Endometrial microvascular endothelial cells (primary cell): ENCODE data around the gene ACSM2B. TPM values are rescaled to one million over a fixed set of nuclear protein-coding genes. Genes with fewer than 3 reads are reported as not detected.
"Not testable (repeated sequence)": the region's sequence is repeated elsewhere in the genome, so short reads cannot be mapped to it uniquely, and the experiment has no call there.

ENCODE experiments used
- in situ Hi-C: cut with HindIII; loops from 2 replicates; pipeline ENCODE4 v1.10.0; 2017; ENCODE audit warnings: low sequenced_read_pairs, low pct_unique_long_range_greater_than_20kb; ENCODE audit errors: inconsistent ontology term
- total RNA-seq: library from RNA; depleted of rRNA; stranded (reverse); fragments of >200 nt; gene quantifications from one replicate; pipeline ENCODE4 v1.2.3, GENCODE V29; 2015; ENCODE audit errors: inconsistent ontology term

Gene ACSM2B
- total RNA-seq, 1 donor from 2014 or later: not detected

DNA sequence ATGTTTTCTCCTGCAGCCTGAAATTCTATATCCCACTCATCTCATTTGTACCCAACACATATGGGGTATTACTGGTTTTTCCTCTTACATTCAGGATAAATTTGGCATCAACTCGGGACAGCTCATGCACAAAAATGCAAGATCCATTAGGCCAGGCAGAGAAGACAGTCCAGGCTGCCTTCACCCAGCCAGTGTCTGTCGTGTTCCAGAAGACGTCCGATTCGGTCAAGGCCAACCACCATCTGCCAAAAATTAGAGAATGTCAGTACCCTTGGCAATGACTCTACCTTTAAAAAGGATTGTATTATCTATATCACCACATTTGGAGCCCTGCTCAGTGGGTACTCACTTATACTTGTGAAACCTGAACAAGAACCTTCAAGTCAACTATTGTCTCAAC lies 23.3 kb upstream of the ACSM2B start:
- in situ Hi-C loops: not testable (repeated sequence)

DNA sequence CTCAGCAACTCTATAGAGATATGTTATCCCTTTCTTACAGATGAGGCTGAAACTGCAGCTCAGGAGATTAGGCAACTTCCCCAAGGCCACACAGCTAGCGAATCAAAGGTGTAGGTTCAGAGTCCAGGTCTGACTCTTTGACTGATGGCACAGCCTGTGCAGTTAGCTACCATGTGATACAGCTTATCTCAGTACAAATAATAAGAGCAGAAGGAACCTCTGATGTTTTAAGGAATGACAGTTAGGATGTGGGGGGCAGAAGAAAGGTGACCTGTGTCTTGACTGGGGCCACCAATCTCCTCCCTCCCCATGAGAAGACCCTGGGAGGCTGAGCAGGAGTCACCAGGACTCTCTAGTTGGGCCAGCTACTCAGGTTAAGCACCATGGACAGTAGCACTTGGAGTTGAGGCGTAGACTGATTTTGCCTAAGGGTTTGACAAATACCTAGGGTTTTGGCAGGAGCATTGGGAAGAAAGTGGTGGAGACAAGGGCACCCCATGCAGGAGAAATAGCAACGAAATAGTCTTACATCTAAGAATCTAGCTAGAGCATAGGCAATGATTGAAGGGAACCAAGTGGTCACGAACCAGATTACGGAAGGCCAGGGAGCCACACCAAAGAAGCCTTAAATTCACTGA lies 22.8 kb upstream of the ACSM2B start:
- in situ Hi-C loops: no loop called here

DNA sequence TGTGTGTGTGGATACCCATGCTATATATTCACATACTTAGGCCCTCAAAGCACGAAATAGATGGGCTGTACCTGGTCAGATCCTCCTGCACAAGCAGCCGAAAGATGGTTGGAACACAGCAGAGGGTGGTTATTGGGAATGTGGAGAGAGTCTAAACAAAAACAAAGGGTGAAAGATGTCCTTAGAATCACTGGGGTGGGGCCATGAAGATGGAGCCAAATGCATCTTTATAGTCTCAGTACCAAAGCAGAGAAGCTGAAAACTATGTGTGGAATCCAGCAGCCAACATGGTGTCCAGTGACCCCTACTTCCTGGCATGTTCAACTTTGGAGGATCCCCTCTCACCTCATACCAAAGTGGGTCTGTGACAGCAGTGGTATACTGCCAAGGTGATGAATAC lies 19.5 kb upstream of the ACSM2B start:
- in situ Hi-C loops: not testable (repeated sequence)

DNA sequence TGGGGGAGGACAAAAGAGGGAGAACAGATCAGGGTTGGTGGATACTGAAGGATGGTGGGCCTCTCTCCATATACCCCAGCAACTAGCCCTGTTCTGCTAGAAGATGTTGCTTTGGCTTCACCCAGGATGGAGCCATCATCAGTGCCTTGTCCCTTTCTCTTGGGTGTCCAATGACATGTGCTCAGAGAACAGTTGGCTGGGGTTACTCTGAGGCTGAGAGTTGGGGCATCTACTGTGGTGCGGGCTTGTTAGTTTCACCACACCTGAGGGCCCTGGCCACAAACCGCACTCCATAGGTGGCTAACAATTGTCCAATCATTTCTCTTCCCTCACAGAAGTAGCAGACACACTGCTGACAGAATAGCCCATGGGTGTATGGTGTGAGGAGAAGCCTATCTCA lies 18.9 kb upstream of the ACSM2B start:
- in situ Hi-C loops: not testable (repeated sequence)

DNA sequence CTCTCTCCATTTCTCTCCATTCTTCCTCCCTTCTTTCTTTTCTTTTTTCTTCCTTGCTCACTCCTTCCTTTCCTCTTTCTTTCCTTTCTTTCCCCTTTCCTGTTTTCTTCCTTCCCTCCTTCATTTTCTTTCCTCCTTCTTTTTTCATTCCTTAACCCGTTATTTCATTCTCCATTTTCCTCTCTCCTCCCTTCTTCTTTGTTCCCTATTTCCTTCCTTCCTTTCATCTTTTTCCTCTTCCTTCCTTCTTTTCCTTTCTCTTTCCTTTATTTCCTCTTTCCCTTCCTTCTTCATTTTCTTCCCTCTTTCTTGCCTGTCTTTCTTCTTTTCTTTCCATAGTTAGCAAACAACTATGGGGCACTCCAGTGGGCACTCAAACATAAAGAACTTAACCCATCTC lies 16.6 kb upstream of the ACSM2B start:
- in situ Hi-C loops: not testable (repeated sequence)

DNA sequence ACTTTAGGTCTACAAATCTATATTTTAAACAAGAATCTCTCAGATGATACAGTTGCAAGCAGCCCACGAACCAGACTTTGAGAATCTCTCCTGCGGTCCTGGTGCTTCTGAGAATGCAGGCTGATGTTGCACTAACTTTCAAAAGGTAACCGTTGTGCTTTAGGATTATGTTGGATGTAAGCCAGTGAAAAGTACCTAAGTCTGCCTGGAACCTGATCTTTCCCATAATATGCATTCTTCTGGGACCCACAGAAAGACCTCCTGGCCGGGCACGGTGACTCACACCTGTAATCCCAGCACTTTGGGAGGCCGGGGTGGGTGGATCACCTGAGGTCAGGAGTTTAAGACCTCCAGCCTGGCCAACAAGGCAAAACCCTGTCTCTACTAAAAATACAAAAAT lies 13.3 kb upstream of the ACSM2B start:
- in situ Hi-C loops: not testable (repeated sequence)

DNA sequence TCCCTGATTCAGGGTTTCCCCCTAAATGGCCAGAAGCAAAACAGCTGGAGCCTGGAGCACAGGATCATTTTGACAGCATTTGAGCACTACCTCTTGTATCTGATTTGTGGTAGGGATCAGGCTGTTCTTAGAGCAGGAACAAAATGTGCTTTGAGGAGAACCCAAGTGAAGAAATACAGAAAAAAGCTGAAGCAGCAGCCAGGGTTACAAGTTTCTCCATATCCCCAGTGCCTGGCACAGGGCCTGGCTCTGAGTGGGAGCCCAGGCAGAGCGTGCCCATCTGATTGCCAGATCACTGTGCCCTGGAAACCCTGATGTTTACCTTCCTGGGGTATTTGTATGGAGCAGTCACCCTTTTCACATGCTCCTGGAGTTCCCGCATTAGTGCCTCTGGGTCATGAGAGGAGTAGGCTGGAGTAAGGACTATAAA lies 11.5 kb upstream of the ACSM2B start:
- in situ Hi-C loops: not testable (repeated sequence)

DNA sequence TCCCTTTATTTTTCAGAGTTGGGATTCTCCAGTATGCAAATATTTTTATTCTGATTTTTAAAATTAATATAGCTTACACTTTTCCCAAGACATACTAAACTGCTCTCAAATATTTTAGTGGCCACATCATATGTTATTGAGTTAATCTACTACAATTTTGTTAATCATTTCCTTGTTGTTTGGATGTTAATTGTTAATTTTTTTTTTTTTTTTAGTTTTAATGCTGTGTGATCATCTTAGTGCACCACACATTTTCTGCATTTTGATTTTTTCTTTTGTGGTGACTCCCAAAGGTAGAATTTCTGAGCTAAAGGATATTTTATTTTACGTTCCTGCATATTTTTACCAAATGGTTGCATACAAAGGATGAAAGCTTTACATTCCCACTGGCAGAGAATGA lies 10.5 kb upstream of the ACSM2B start:
- in situ Hi-C loops: not testable (repeated sequence)

DNA sequence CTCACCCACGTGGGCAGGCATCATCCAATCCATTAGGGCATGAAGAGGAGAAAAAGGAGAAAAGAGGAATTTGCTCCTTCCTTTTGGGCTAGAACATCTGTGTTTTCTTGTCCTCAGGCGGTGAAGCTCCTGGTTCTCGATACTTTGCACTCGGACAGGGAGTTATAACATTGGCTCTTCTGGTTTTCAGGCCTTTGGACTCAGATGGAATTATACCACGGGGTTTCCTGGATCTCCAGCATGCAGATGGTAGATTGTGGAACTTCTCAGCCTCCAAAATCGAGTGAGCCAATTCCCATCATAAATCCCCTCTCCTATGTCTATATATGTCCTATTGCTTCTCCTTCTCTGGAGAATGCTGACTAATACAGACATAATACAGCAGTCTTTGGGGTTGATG lies 9.9 kb upstream of the ACSM2B start:
- in situ Hi-C loops: not testable (repeated sequence)

DNA sequence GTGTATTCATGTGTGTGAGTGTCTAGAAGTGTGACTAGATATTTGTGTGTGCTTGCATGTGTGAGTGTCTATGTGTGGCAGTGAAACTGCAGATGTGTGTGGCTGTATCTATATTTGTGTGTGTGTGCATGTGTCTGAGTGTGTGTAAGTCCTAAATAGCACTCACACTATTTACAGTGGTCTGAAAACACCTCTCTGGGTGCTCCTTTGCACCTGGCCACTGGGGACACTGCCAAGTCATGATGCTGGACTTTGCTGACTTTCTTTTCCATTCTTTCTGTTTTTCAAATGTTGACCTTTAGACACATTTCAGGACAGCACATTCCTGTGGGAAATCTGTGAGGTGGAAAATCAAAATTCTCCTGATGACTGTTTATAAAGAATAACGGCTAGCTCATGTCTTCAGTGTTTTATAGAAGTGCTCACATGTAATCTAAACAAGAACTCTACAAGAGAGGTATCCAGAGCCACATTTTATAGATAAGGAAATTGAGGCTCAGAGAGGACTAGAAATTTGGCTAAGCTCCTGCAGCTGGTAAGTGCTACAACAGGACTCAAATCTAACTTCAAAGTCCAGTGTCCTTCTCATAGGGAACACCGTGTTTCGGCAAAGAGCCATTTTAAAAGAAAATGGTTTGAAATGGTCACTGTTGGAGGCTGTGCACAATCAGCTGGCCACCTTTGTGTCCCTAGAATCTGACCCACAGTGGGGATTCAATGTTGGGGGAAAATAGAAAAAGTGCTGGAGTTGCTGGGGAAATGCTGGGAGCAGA lies 4.5 kb upstream of the ACSM2B start:
- in situ Hi-C loops: not testable (repeated sequence)

DNA sequence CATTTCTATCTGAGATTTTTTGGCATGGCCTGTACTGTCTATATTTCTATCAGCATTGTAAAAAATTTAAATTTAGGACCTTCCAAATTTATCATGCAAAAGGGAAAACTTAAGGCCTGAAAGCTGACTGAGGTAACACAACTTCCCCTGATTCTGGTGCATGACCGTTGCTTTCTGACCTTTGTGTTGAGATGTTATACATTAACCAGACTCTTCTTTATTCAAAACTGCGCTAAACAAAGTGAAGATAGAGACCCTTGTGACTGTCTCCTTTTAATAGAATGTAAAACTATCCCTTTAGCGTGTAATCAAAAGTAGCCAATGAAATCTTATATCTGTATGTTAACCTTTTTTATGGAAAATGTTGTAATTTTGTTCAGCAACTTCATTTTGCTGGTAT lies 1.9 kb upstream of the ACSM2B start:
- in situ Hi-C loops: not testable (repeated sequence)

DNA sequence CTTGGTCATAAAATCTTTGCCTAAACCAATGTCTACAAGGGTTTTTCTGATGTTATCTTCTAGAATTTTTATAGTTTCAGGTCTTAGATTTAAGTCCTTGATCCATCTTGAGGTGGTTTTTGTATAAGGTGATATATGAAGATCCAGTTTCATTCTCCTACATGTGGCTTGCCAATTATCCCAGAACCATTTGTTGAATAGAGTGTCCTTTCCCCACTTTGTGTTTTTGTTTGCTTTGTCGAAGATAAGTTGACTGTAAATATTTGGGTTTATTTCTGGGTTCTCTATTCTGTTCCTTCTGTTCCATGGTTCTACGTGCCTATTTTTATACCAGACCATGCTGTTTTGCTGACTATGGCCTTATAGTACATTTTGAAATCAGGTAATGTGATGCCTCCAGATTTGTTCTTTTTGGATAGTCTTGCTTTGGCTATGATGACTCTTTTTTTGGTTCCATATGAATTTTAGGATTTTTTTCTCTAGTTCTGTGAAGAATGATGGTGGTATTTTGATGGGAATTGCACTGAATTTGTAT lies 7.0 kb downstream of the ACSM2B start:
- in situ Hi-C loops: not testable (repeated sequence)

DNA sequence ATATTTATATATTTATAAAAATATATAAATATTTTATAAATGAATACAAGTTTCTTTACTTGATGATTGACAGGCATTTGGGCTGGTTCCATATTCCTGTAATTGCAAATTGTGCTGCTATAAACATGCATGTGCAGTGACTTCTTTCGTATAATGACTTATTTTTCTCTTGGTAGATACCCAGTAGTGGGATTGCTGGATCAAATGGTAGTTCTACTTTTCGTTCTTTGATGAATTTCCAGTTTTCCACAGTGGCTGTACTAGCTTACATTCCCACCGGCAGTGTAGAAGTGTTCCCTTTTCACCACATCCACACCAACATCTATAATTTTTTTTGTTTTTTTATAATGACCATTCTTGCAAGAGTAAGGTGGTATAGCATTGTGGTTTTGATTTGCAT lies 7.8 kb downstream of the ACSM2B start:
- in situ Hi-C loops: no loop called here

DNA sequence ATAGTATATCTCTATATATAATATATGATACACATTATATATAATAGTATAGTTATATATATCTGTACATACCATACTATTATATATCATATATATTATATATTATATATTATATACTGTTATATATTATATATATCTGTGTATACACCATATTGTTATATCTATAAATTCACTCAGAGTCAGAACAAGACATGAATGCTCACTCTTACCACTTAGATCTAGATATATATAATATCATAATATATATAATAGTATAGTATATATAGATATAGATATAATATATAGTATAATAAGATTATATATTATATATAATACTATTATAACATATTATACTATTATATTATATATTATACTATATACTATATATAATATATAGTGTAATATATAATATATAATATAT lies 9.3 kb downstream of the ACSM2B start:
- in situ Hi-C loops: no loop called here

DNA sequence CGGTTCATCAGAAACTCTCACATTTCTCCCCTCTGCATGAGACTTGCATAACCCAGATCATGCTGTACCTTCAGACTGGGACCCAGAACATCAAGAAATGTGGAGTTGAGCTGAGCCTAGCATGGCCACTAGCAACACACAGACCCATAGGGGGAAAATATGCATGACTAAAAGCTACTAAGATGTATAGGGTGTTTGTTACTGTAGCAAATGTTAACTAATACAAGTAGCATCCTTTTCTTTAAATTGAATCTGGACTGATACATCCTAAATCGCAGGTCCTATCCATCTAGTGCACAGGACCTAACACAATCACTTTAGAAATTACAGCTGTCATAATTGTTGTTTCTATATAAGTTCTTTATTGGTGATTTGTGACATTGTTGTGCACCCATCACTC lies 10.8 kb downstream of the ACSM2B start:
- in situ Hi-C loops: not testable (repeated sequence)

DNA sequence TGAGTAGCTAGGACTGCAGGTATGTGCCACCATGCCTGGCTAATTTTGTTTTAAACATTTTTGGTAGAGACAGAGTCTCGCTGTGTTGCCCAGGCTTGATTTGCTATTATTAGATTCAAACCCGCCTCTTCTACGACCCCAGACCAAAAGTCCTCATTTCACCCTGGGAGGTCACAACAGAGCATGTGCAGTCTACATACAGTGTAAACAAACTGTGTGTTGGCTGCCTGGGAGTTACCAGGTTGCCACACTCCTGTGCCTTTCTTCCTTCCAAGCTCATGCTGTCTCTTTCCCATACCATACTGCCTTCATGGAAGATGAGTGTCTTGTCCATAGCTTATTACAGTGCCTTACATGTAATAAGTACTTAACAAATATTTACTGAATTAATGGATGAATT lies 11.9 kb downstream of the ACSM2B start:
- in situ Hi-C loops: not testable (repeated sequence)

DNA sequence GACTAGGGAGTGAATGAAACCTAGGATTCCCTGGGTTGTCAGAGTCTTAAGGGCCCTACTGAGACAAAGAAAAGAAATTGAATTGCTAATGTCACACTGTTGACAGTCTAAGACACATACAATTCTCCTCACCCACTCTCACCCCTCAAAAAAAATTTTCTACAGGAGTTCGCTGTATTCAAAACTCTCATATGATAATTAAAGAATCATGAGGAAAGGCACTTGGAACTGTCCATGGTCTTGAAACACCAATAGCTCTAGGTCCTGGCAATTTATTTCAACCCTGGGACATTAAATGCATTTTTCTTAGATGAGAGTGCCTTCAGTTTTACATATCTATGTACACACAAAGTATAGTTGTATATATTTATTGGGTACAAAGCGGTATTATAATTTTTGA lies 20.5 kb downstream of the ACSM2B start:
- in situ Hi-C loops: not testable (repeated sequence)

DNA sequence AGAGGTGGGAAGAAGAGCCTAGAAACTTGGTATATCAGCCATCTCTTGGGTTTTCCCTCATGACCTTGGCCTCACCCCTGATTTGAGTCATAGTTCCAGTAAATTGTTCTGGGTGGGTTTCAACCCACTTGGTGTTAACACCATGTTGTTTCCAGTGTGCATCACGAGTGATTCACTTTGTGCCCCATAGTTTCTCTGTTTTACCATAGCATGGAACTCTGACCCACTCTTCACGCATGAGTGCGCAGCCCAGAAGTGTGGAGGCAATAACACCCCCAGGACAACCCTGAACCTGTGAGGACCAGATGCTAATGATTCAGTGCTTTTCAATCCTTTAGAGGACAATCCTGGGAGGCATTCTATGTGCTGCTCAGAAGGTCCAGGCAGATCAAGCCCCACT lies 21.5 kb downstream of the ACSM2B start:
- in situ Hi-C loops: not testable (repeated sequence)

DNA sequence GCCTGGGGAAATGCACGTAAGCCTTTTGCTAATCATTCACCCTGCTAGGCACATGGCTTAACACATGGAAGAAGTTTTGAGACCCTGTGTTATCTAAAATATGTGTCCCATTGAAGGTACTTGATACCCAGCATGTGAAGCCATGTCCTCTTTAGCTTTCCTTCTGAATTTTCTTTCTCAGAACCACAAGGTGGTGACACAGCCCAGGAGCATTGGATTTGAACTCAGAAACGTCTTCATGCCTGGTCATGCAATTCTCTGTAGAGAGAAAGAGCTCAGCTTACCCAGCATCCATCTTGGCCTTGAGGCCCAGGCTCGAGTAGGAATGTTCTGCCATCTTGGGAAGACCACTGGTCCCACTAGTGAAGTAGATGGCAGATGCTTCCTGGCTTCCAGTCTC lies 22.7 kb downstream of the ACSM2B start:
- in situ Hi-C loops: not testable (repeated sequence)

DNA sequence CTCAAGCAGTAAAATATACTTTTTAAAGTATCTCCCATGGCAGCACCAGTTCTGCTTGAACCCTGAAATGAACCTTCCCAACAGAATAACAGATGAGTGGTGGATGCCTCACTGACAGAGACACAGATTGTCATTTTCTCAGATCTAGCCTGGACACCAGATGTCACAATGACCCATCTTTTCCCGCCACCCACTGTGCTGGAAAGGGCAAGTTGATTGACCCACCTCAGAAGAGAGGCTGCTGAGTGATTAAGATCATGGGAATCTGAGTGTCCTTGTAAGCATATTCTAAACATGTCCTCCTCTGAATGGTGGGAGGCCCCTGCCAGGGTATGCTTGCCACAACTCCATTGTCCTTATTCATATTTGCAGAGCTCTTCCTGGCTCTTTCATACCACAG lies 29.2 kb downstream of the ACSM2B start:
- in situ Hi-C loops: not testable (repeated sequence)
